ENCODE results near the gene NKD1. TPM values are rescaled to one million over a fixed set of nuclear protein-coding genes. Genes with fewer than 3 reads are reported as not detected.

NKD1 gene
- total RNA-seq, 1 experiment from 2014 or later, result 11.4 TPM

DNA sequence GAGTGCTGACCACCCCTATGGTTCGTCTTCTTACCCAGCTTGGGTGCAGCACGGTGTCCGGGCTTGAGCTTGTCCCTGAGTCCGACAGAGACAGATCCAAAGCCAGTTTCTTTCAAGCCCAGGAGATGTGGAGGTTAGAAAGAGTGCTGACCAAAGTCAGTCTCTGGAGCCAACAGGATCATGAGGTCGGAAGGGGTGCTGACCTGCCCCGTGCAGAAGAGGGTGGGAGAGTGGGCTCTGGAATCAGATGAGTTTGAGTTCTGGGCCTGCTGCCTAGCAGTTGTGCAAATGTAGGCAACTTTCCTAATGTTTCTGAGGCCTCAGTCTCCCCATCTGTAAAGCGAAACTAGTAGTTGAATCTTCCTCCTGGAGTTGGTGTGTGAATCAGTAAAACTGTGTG, 24.5 kb downstream of the NKD1 start:
- no peak overlapping the region for H2AFZ ChIP-seq (ENCODE audit: low read depth, low read length, poor library complexity, severe bottlenecking)
- intact Hi-C loops (cut with micrococcal nuclease), result no loop called here
- BruUV-seq (replicated peaks), result no TSS peak
- H3K9me2 ChIP-seq (ENCODE audit: insufficient read depth), result no peaks in the 10 kb centered on the region
- ChIA-PET CTCF (no interaction called here), RAD21 (ENCODE audit: low non-redundant PET in 1 of 2, low total read pairs in 2 of 2, uncharacterized antibody in 2 of 2, unreplicated experiment in 2 of 2) (no interaction called here), POLR2A (no interaction called here)
- no peaks in the 10 kb centered on the region for H3K79me2 ChIP-seq (ENCODE audit: insufficient read depth, low read length)
- ATAC-seq (no peak), DNase-seq (ENCODE audit: low read depth, low spot score) (no peak)
- no peaks in the 10 kb centered on the region for H4K20me1 ChIP-seq (ENCODE audit: insufficient read depth)
- H3K27me3 ChIP-seq (ENCODE audit: insufficient read depth, low read length), result no peaks in the 10 kb centered on the region
- H3K4me1 ChIP-seq (ENCODE audit: control insufficient read depth in 1 of 2, insufficient read depth in 2 of 2, low read length in 2 of 2), result no peaks in the 10 kb centered on the region
- H3K4me3 ChIP-seq (replicated peaks in 1 of 2; ENCODE audit: low read depth in 1 of 2, low read length in 2 of 2), result no peak overlapping the region
- no peaks in the 10 kb centered on the region for H3K36me3 ChIP-seq (ENCODE audit: control insufficient read depth in 1 of 2, insufficient read depth in 2 of 2, low read length in 2 of 2)
- H3K4me2 ChIP-seq (ENCODE audit: low read length), result no peak overlapping the region
- no peak overlapping the region for H3K9ac ChIP-seq (ENCODE audit: low read length)
- no peak overlapping the region for H3K27ac ChIP-seq (ENCODE audit: low read depth, low read length)
- no peak for TF ChIP-seq RAD21 (IDR thresholded peaks at IDR 0.05; ENCODE audit: low read depth)
- TF ChIP-seq CBX3 (IDR thresholded peaks at IDR 0.05; ENCODE audit: low read depth), result no peak
- TF ChIP-seq EZH2phosphoT487 (IDR thresholded peaks at IDR 0.05; ENCODE audit: borderline replicate concordance), result no peak
- TF ChIP-seq POLR2A (IDR thresholded peaks at IDR 0.05; ENCODE audit: borderline replicate concordance, extremely low read depth, insufficient read depth, insufficient read length), result no peak
- no peak for TF ChIP-seq EGR1 (IDR thresholded peaks at IDR 0.05; ENCODE audit: low read depth)
- no peak for TF ChIP-seq SRF (IDR thresholded peaks at IDR 0.05; ENCODE audit: low read depth)
- no peaks in the 10 kb centered on the region for H3K9me3 ChIP-seq (ENCODE audit: control insufficient read depth in 1 of 2, insufficient read depth in 1 of 2, low read depth in 1 of 2, low read length in 2 of 2)

DNA sequence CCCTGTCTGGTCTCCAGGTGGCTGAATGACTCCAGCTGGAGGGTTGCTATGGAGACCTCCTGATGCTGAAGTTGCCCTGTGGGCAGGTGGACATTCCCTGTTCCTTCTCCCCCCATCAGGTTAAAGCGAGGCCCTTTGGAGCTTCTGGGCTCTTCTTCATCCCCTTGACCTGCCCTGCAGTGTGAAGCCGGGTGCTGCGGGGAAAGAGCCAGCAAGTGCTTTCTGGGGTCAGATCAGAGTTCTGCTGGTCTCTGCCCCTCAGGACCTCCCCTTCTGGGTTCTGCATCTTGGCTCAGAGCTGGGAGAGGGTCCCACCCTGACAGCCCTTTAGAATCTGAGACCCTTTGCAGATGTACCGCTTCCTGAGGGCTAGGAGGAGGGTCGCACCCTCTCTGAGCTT, 25.1 kb downstream of the NKD1 start:
- no peaks in the 10 kb centered on the region for H4K20me1 ChIP-seq (ENCODE audit: insufficient read depth)
- H3K79me2 ChIP-seq (ENCODE audit: insufficient read depth, low read length), result no peaks in the 10 kb centered on the region
- POLR2A ChIA-PET, result no interaction called here
- TF ChIP-seq, protein P1, sequence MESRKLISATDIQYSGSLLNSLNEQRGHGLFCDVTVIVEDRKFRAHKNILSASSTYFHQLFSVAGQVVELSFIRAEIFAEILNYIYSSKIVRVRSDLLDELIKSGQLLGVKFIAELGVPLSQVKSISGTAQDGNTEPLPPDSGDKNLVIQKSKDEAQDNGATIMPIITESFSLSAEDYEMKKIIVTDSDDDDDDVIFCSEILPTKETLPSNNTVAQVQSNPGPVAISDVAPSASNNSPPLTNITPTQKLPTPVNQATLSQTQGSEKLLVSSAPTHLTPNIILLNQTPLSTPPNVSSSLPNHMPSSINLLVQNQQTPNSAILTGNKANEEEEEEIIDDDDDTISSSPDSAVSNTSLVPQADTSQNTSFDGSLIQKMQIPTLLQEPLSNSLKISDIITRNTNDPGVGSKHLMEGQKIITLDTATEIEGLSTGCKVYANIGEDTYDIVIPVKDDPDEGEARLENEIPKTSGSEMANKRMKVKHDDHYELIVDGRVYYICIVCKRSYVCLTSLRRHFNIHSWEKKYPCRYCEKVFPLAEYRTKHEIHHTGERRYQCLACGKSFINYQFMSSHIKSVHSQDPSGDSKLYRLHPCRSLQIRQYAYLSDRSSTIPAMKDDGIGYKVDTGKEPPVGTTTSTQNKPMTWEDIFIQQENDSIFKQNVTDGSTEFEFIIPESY (IDR thresholded peaks at IDR 0.05; ENCODE audit: extremely low read depth, insufficient replicate concordance, low read length), result no peak
- TF ChIP-seq ZFX (IDR thresholded peaks at IDR 0.05), result no peak
- no peak for TF ChIP-seq SIN3A (IDR thresholded peaks at IDR 0.05; ENCODE audit: low read depth)
- TF ChIP-seq SRF (IDR thresholded peaks at IDR 0.05; ENCODE audit: low read depth), result no peak
- TF ChIP-seq, protein P2, sequence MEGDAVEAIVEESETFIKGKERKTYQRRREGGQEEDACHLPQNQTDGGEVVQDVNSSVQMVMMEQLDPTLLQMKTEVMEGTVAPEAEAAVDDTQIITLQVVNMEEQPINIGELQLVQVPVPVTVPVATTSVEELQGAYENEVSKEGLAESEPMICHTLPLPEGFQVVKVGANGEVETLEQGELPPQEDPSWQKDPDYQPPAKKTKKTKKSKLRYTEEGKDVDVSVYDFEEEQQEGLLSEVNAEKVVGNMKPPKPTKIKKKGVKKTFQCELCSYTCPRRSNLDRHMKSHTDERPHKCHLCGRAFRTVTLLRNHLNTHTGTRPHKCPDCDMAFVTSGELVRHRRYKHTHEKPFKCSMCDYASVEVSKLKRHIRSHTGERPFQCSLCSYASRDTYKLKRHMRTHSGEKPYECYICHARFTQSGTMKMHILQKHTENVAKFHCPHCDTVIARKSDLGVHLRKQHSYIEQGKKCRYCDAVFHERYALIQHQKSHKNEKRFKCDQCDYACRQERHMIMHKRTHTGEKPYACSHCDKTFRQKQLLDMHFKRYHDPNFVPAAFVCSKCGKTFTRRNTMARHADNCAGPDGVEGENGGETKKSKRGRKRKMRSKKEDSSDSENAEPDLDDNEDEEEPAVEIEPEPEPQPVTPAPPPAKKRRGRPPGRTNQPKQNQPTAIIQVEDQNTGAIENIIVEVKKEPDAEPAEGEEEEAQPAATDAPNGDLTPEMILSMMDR (IDR thresholded peaks at IDR 0.05 in 2 of 3, conservative IDR thresholded peaks at IDR 0.05 in 1 of 3; ENCODE audit: borderline replicate concordance in 1 of 3, insufficient read depth in 1 of 3, low read depth in 2 of 3, low read length in 2 of 3), result no peak
- TF ChIP-seq, protein P3, sequence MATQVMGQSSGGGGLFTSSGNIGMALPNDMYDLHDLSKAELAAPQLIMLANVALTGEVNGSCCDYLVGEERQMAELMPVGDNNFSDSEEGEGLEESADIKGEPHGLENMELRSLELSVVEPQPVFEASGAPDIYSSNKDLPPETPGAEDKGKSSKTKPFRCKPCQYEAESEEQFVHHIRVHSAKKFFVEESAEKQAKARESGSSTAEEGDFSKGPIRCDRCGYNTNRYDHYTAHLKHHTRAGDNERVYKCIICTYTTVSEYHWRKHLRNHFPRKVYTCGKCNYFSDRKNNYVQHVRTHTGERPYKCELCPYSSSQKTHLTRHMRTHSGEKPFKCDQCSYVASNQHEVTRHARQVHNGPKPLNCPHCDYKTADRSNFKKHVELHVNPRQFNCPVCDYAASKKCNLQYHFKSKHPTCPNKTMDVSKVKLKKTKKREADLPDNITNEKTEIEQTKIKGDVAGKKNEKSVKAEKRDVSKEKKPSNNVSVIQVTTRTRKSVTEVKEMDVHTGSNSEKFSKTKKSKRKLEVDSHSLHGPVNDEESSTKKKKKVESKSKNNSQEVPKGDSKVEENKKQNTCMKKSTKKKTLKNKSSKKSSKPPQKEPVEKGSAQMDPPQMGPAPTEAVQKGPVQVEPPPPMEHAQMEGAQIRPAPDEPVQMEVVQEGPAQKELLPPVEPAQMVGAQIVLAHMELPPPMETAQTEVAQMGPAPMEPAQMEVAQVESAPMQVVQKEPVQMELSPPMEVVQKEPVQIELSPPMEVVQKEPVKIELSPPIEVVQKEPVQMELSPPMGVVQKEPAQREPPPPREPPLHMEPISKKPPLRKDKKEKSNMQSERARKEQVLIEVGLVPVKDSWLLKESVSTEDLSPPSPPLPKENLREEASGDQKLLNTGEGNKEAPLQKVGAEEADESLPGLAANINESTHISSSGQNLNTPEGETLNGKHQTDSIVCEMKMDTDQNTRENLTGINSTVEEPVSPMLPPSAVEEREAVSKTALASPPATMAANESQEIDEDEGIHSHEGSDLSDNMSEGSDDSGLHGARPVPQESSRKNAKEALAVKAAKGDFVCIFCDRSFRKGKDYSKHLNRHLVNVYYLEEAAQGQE (IDR thresholded peaks at IDR 0.05; ENCODE audit: low read depth), result no peak
- TF ChIP-seq EZH2 (IDR thresholded peaks at IDR 0.05), result no peak
- TF ChIP-seq JUND (IDR thresholded peaks at IDR 0.05), result no peak
- no peak for TF ChIP-seq CEBPB (IDR thresholded peaks at IDR 0.05; ENCODE audit: low read depth)
- TF ChIP-seq RAD21 (IDR thresholded peaks at IDR 0.05; ENCODE audit: low read depth), result no peak
- TF ChIP-seq ZNF274 (IDR thresholded peaks at IDR 0.05; ENCODE audit: low read depth, low read length), result no peak
- no peak for TF ChIP-seq EGR1 (IDR thresholded peaks at IDR 0.05; ENCODE audit: low read depth)

More for the DNA sequence above, 25.1 kb downstream of the NKD1 start:
- no TSS peak for BruUV-seq (replicated peaks)
- no peaks in the 10 kb centered on the region for H3K9me3 ChIP-seq (ENCODE audit: control insufficient read depth in 1 of 2, insufficient read depth in 1 of 2, low read depth in 1 of 2, low read length in 2 of 2)
- H3K4me2 ChIP-seq (ENCODE audit: low read length), result no peak overlapping the region
- ChIA-PET RAD21 (ENCODE audit: low non-redundant PET in 1 of 2, low total read pairs in 2 of 2, uncharacterized antibody in 2 of 2, unreplicated experiment in 2 of 2) (no interaction called here), CTCF (no interaction called here)
- H3K9me2 ChIP-seq (ENCODE audit: insufficient read depth), result no peaks in the 10 kb centered on the region
- H3K36me3 ChIP-seq (ENCODE audit: control insufficient read depth in 1 of 2, insufficient read depth in 2 of 2, low read length in 2 of 2), result no peaks in the 10 kb centered on the region
- DNase-seq (ENCODE audit: low read depth, low spot score), result no peak
- no peak for ATAC-seq
- intact Hi-C loops (cut with micrococcal nuclease), result no loop called here
- H3K27ac ChIP-seq (ENCODE audit: low read depth, low read length), result no peak overlapping the region
- no peaks in the 10 kb centered on the region for H3K27me3 ChIP-seq (ENCODE audit: insufficient read depth, low read length)
- H3K4me1 ChIP-seq (ENCODE audit: control insufficient read depth in 1 of 2, insufficient read depth in 2 of 2, low read length in 2 of 2), result no peaks in the 10 kb centered on the region
- H2AFZ ChIP-seq (ENCODE audit: low read depth, low read length, poor library complexity, severe bottlenecking), result no peak overlapping the region
- no peak overlapping the region for H3K9ac ChIP-seq (ENCODE audit: low read length)
- H3K4me3 ChIP-seq (replicated peaks in 1 of 2; ENCODE audit: low read depth in 1 of 2, low read length in 2 of 2), result no peak overlapping the region
